ENCODE data around the gene PCSK1. TPM values are rescaled to one million over a fixed set of nuclear protein-coding genes. Genes with fewer than 3 reads are reported as not detected.

The PCSK1 gene
- total RNA-seq, 1 donor from 2014 or later: 0.47 TPM

GRCh38 chr5:96353220-96353619, 79.8 kb downstream of the PCSK1 start:
- Mint-ChIP-seq H3K4me3 (no peak overlapping the region), H3K9me3 (no peaks in the 10 kb centered on the region), H3K27me3 (ENCODE audit: low read depth) (no peaks in the 10 kb centered on the region), H3K36me3 (ENCODE audit: low read depth) (no peaks in the 10 kb centered on the region), H3K27ac (ENCODE audit: unreplicated experiment) (no peak overlapping the region), H3K4me1 (peaks cover 6% of the 10 kb centered on the region)
- DNase-seq (ENCODE audit: low read depth, low spot score): no peak
- no peak for TF ChIP-seq CTCF (conservative IDR thresholded peaks at IDR 0.05)

GRCh38 chr5:96350678-96351077, 82.4 kb downstream of the PCSK1 start:
- TF ChIP-seq CTCF (conservative IDR thresholded peaks at IDR 0.05): no peak
- H3K36me3 Mint-ChIP-seq (ENCODE audit: low read depth): no peaks in the 10 kb centered on the region
- H3K4me1 Mint-ChIP-seq: peaks cover 6% of the 10 kb centered on the region
- H3K27ac Mint-ChIP-seq (ENCODE audit: unreplicated experiment): no peak overlapping the region
- no peak overlapping the region for H3K4me3 Mint-ChIP-seq
- H3K27me3 Mint-ChIP-seq (ENCODE audit: low read depth): no peaks in the 10 kb centered on the region
- no peaks in the 10 kb centered on the region for H3K9me3 Mint-ChIP-seq
- no peak for DNase-seq (ENCODE audit: low read depth, low spot score)

GRCh38 chr5:96348536-96348935, 84.5 kb downstream of the PCSK1 start:
- peaks cover 2% of the 10 kb centered on the region for H3K4me1 Mint-ChIP-seq
- no peak for TF ChIP-seq CTCF (conservative IDR thresholded peaks at IDR 0.05)
- no peak overlapping the region for H3K27ac Mint-ChIP-seq (ENCODE audit: unreplicated experiment)
- H3K36me3 Mint-ChIP-seq (ENCODE audit: low read depth): no peaks in the 10 kb centered on the region
- no peaks in the 10 kb centered on the region for H3K9me3 Mint-ChIP-seq
- no peaks in the 10 kb centered on the region for H3K27me3 Mint-ChIP-seq (ENCODE audit: low read depth)
- H3K4me3 Mint-ChIP-seq: no peak overlapping the region
- no peak for DNase-seq (ENCODE audit: low read depth, low spot score)

GRCh38 chr5:96347502-96348292, 85.4 kb downstream of the PCSK1 start:
- Mint-ChIP-seq H3K4me3 (no peak overlapping the region), H3K36me3 (ENCODE audit: low read depth) (no peaks in the 10 kb centered on the region), H3K9me3 (no peaks in the 10 kb centered on the region), H3K27me3 (ENCODE audit: low read depth) (no peaks in the 10 kb centered on the region), H3K4me1 (no peaks in the 10 kb centered on the region), H3K27ac (ENCODE audit: unreplicated experiment) (no peak overlapping the region)
- DNase-seq (ENCODE audit: low read depth, low spot score): no peak
- no peak for TF ChIP-seq CTCF (conservative IDR thresholded peaks at IDR 0.05)

GRCh38 chr5:96344678-96345577, 88.1 kb downstream of the PCSK1 start:
- Mint-ChIP-seq H3K36me3 (ENCODE audit: low read depth) (no peaks in the 10 kb centered on the region), H3K27ac (ENCODE audit: unreplicated experiment) (no peak overlapping the region), H3K4me3 (no peak overlapping the region), H3K9me3 (no peaks in the 10 kb centered on the region), H3K4me1 (no peaks in the 10 kb centered on the region), H3K27me3 (ENCODE audit: low read depth) (no peaks in the 10 kb centered on the region)
- DNase-seq (ENCODE audit: low read depth, low spot score): peak; percentile 4
- TF ChIP-seq CTCF (conservative IDR thresholded peaks at IDR 0.05): peak; percentile 75
